Activated naive CD4-positive, alpha-beta T cell treated with anti-CD3 and anti-CD28 coated beads, Interleukin-2, amount 50 U/mL, for 16 hours (primary cell): ENCODE measurements around the gene CUBN.

Experiments
- DNase-seq: peaks from one replicate; pipeline ENCODE4 v3.0.0-alpha.2; 2020

CUBN gene

GRCh38 chr10:17066807-17067206, 62.8 kb downstream of the CUBN start:
- DNase-seq, result no peak

GRCh38 chr10:17066000-17066399, 63.6 kb downstream of the CUBN start:
- DNase-seq, result no peak

- no peak for DNase-seq
Measured at GRCh38 chr10:17065273-17065672, 64.3 kb downstream of the CUBN start.

- DNase-seq, result no peak
Measured at GRCh38 chr10:17064435-17064834, 65.2 kb downstream of the CUBN start.

- DNase-seq, result no peak
Measured at GRCh38 chr10:17062955-17063484, 66.6 kb downstream of the CUBN start.

GRCh38 chr10:17062493-17062892, 67.1 kb downstream of the CUBN start:
- no peak for DNase-seq

- DNase-seq, result no peak
Measured at GRCh38 chr10:17062009-17062408, 67.6 kb downstream of the CUBN start.

- DNase-seq, result no peak
Measured at GRCh38 chr10:17061418-17061817, 68.2 kb downstream of the CUBN start.

GRCh38 chr10:17060289-17060688, 69.3 kb downstream of the CUBN start:
- DNase-seq, result no peak

- no peak for DNase-seq
Measured at GRCh38 chr10:17059197-17059688, 70.4 kb downstream of the CUBN start.

GRCh38 chr10:17058093-17058492, 71.5 kb downstream of the CUBN start:
- no peak for DNase-seq

GRCh38 chr10:17056781-17057428, 72.7 kb downstream of the CUBN start:
- no peak for DNase-seq

- DNase-seq, result no peak
Measured at GRCh38 chr10:17053513-17053912, 76.1 kb downstream of the CUBN start.

GRCh38 chr10:17053061-17053460, 76.5 kb downstream of the CUBN start:
- no peak for DNase-seq

GRCh38 chr10:17051851-17052250, 77.8 kb downstream of the CUBN start:
- no peak for DNase-seq

- no peak for DNase-seq
Measured at GRCh38 chr10:17049195-17049594, 80.4 kb downstream of the CUBN start.

- DNase-seq, result no peak
Measured at GRCh38 chr10:17047908-17048307, 81.7 kb downstream of the CUBN start.

- no peak for DNase-seq
Measured at GRCh38 chr10:17046989-17047388, 82.6 kb downstream of the CUBN start.

- DNase-seq, result no peak
Measured at GRCh38 chr10:17043586-17043985, 86.0 kb downstream of the CUBN start.

GRCh38 chr10:17041626-17042520, 87.7 kb downstream of the CUBN start:
- no peak for DNase-seq

- DNase-seq, result no peak
Measured at GRCh38 chr10:17038627-17039026, 91.0 kb downstream of the CUBN start.

GRCh38 chr10:17037910-17038309, 91.7 kb downstream of the CUBN start:
- no peak for DNase-seq

- no peak for DNase-seq
Measured at GRCh38 chr10:17035446-17035845, 94.2 kb downstream of the CUBN start.
